Activated CD8-positive, alpha-beta memory T cell treated with anti-CD3 and anti-CD28 coated beads, Interleukin-2, amount 50 U/mL, for 1 hour (primary cell): Measurements from ENCODE around the gene TMEM178A.
"Not testable (repeated sequence)": the region's sequence is repeated elsewhere in the genome, so short reads cannot be mapped to it uniquely, and the experiment has no call there.

Experiments used
- DNase-seq: peaks from one replicate; pipeline ENCODE4 v3.0.0-alpha.2; 2020; ENCODE audit errors: extremely low read depth

TMEM178A gene

GRCh38 chr2:39648580-39648979, 17.1 kb upstream of the TMEM178A start:
- no peak for DNase-seq

- no peak for DNase-seq
These were observed 16.2 kb upstream of the TMEM178A start for GRCh38 chr2:39649511-39649910.

- DNase-seq: no peak
These were observed 15.2 kb upstream of the TMEM178A start for GRCh38 chr2:39650468-39650867.

- not testable (repeated sequence) for DNase-seq
These were observed 9.5 kb upstream of the TMEM178A start for GRCh38 chr2:39656215-39656614.

GRCh38 chr2:39657287-39657937, 8.3 kb upstream of the TMEM178A start:
- no peak for DNase-seq

GRCh38 chr2:39658371-39658770, 7.3 kb upstream of the TMEM178A start:
- no peak for DNase-seq

GRCh38 chr2:39659765-39660611, 5.7 kb upstream of the TMEM178A start:
- no peak for DNase-seq

GRCh38 chr2:39660612-39661236, 5.0 kb upstream of the TMEM178A start:
- no peak for DNase-seq

GRCh38 chr2:39661826-39662225, 3.9 kb upstream of the TMEM178A start:
- DNase-seq: no peak

- no peak for DNase-seq
These were observed 2.4 kb upstream of the TMEM178A start for GRCh38 chr2:39663187-39663930.

GRCh38 chr2:39664232-39664887, 1.4 kb upstream of the TMEM178A start:
- DNase-seq: no peak

GRCh38 chr2:39664888-39665591, 677 bp upstream of the TMEM178A start:
- DNase-seq: no peak

- DNase-seq: no peak
These were observed 879 bp downstream of the TMEM178A start for GRCh38 chr2:39666491-39667101.

- no peak for DNase-seq
These were observed 1.6 kb downstream of the TMEM178A start for GRCh38 chr2:39667104-39667885.

- no peak for DNase-seq
These were observed 2.2 kb downstream of the TMEM178A start for GRCh38 chr2:39667886-39668276.

GRCh38 chr2:39668576-39669080, 2.9 kb downstream of the TMEM178A start:
- no peak for DNase-seq

GRCh38 chr2:39671604-39672003, 5.9 kb downstream of the TMEM178A start:
- no peak for DNase-seq

GRCh38 chr2:39673018-39673417, 7.3 kb downstream of the TMEM178A start:
- DNase-seq: no peak

- DNase-seq: no peak
These were observed 10.6 kb downstream of the TMEM178A start for GRCh38 chr2:39676342-39676741.
